GM04503 (cell line): Measurements from ENCODE around the gene ATP1A1.

Source experiments
- DNase-seq: peaks from one replicate; pipeline ENCODE4 v3.0.0-alpha.2; 2012; ENCODE audit warnings: low read depth

Gene ATP1A1

GRCh38 chr1:116372651-116373430 is at the start of gene ATP1A1:
TSS of gene ATP1A1 (plus strand) at chr1:116373244. CDS start at chr1:116373512, 268 bp downstream.
- DNase-seq = no peak

DNA sequence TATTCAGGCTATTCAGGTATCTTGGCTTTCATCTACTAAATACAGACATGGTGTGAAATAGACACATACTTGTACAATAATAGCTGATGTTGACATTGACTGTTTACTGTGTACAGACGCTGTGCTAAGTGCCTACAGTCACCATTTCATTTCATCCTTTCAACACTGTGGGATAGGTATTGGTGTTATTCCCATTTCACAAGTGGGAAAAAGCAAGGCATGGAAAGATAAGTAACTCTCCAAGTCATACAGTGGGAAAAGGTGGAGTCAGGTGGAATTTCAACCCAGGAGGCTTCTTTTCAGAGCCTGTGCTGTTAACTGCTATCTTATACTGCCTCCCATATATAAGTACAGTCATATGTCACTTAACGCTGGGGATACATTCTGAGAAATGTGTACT is 49.6 kb upstream of the ATP1A1 start:
- no peak for DNase-seq

- DNase-seq = no peak
These were observed 48.6 kb upstream of the ATP1A1 start for GRCh38 chr1:116324411-116324810.

DNA sequence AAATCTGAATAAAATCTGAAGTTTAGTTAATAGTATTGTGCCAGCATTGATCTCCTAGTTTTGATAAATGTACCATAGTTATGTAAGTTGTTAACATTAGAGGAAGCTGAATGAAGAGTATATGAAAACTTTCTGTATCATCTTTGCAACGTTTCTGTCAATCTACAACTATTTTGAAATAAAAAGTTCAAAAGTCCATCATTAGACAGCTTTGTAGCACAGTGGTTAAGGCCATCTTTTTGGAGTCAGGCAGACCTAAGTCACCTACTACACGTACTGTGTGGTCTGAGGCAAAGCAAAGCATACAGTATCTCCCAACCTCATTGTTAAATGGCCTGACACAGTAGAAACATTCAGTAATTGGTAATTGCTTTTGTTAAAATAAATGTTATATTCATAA is 47.9 kb upstream of the ATP1A1 start:
- DNase-seq = no peak

- no peak for DNase-seq
These were observed 47.1 kb upstream of the ATP1A1 start for GRCh38 chr1:116325922-116326321.

- no peak for DNase-seq
These were observed 46.6 kb upstream of the ATP1A1 start for GRCh38 chr1:116326486-116326885.

- no peak for DNase-seq
These were observed 44.4 kb upstream of the ATP1A1 start for GRCh38 chr1:116328671-116329070.

DNA sequence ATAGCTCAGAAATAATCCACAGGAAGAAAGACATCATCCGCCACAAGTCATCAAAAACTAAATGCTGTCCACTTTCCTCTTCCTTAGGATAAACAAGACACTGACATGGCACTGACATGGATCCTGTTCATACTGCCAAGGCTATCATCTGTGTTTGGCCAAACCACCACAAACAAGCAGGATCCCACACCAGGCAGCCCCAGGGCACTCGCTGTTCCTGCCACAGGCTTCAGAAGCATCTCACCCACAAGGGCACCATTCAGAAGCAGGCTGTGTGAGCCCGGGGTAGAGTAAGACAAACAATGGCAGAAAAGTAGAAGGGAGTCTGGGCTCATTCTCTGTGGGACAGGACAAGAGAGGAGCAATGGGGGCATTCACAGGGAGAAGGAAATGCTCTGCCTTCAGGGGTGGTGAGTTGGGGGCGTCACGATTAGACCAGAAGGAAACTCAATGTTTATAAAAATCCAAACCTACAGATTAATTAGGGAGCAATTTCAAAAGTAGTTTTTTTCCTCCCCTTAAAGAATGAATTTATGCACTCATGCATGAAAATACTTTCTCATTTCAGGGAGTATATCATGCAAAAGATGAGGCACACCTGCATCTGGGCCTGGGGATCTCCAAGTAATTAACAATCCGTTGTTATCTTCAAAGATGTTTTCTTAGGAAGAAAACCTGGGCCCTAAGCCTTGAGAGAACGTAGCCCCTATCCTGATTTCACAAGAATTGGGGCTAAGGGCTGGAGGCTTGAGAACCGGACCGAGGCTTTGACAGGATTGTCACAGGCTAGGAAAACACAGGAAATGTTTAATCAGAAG is 43.3 kb upstream of the ATP1A1 start:
- DNase-seq = no peak

- no peak for DNase-seq
These were observed 42.7 kb upstream of the ATP1A1 start for GRCh38 chr1:116330342-116330652.

DNA sequence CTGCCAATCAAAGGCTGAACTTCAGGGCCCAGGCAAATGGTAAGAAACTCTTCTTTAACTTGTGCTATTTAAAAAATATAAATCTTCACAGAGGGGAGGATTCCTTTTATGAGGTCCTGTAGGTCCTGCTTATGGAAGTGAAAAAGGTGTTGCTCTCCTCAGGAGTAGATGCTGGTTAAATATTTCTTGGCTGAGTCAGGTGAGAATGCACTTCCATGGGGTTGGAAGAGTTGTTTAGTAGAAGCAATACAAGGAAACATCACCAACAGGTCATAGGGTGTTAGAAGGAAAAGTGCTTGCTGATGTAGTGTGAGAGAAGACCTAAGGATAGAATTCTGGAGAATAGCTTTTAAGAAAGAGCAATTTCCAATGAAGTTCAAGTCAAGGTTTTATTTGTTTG is 42.2 kb upstream of the ATP1A1 start:
- DNase-seq = no peak

GRCh38 chr1:116331523-116331922 is 41.5 kb upstream of the ATP1A1 start:
- DNase-seq = no peak

GRCh38 chr1:116332451-116332850 is 40.6 kb upstream of the ATP1A1 start:
- no peak for DNase-seq

GRCh38 chr1:116333171-116334014 is 39.7 kb upstream of the ATP1A1 start:
- DNase-seq = no peak

- DNase-seq = no peak
These were observed 39.0 kb upstream of the ATP1A1 start for GRCh38 chr1:116334015-116334547.

DNA sequence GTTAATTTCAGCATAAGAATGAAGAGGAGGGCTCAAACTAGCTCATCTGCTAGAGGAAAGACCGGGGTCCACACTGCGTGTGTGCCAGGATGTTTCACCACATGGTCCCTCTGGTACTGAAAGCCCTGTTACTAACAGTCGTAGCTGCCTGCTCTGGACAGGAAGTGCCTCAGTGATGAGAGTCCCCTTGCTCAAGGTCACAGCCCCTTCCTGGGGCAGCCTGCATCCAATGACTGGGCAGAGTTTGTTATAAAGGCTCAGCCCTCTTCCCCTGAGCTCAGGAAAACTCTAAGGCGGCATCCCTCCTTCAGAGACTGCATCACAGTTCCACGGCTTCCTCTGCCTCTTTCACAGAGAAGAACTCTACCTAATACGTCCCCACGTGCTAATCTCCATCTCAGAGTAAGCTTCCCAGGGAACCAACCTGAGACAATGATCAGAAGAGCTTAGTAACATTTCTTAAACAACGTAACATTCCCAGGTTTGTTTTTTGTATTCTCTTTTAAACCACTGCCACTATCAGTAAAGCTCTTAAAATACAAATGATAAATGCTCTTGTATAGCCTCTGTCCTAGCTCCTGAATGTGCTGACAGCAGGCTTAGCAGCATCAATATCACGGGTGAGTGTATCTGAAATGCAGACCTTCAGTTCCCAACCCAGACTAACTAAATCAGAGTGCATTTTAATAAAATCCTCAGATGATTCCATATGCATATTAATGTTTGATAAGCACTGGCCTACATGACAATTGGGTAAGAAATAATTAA is 38.0 kb upstream of the ATP1A1 start:
- no peak for DNase-seq

DNA sequence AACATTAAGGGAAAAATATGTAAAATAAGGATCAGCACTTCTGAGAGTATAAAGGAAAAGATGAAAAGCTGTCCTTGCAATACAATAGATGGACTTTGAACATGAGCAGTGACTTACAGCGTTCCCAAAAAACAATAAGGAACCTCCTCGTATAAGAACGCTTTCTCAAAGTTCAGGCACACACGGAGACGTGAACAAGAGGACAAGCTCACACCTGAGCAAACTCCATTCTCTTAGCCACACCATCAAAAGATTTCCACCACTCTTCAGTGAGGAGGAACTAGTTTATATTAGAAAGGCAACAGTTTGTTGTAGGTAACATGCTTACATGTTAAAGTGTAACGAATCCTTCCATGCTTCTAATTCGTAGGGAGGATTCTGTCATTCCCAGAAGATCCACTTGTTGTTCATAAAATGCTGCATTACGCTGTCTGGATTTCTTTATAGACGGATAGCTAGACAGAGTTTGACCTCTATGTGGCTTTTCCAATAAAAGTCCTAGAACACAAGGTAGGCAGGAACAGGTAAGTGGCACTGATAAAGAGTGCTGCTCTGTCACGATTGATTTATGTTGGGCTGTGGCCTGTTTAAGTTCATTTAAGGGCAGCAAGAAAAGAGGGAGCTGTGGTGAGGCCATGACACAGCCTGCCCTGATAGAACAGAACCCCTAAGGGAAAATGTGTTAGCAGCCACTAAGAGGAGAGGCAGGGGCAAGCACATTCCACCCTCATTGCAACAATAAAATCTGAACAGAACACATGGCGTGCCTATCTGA is 37.0 kb upstream of the ATP1A1 start:
- DNase-seq = no peak

DNA sequence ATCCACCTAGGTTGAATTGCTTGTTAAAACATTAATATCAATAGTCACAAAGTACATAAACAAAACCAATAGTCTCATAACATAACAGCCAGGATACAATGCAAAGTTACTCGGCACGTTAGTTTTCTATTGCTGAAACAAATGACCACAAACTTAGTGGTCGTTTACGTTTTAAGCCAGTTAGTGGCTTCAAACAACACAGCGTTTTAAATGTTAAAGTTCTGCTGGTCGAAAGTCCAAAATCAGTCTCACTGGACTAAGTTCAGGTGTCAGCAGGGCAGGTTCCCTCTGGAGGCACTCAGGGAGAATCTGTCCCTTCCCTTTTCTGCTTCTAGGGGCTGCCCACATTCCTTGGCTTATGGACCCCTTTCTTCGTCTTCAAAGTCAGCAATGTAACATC is 35.6 kb upstream of the ATP1A1 start:
- DNase-seq = no peak

- no peak for DNase-seq
These were observed 34.6 kb upstream of the ATP1A1 start for GRCh38 chr1:116338400-116338799.

DNA sequence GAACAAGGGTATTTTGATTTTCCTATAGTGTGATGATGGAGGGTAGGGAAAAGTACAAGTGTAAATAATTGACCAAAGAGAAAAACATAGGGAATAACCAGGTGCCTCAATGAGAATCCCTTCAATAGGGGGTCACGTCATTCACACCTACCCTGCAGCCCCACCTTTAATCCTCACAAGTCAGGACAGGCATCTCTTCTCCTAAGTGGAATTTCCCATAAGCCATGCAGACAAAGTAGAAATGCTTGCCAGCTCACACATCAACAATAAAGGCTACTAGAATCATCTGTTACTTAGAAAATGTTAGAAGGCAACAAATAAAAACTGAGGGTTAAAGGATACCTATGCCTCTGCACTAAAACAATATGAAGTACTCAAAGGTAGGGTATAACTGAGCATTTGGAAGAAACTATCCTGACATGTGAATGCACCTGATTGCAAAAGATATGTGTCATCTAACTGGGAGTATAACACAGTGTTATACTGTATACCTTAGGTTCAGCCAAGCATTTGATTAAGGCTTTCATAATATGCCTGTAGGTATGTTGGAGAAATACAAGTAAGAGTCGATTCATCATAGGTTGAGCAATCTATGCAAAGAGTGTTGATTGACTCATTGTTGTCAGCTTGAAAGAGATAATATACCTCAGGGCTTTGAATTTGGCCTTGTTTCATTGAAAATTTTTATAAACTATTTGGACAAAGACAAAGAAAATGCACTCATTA is 32.4 kb upstream of the ATP1A1 start:
- DNase-seq = no peak

DNA sequence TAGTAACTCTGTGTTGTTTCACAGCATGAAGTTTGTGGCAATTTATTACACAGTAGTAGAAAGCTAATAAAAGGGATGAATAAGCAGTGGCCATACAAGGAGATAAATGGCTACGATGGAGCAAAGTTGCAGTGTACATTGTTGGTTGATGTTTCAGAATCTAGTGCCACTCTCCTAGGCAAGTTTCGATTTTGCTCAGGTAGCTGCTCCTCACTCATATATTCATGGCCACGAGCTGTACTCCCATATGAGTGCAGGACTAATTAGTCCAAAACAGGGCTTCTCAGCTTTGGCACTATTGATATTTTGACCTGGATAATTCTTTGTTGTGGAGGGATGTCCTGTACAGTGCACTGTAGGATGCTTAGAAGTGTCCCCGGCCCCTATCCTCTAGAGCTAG is 30.0 kb upstream of the ATP1A1 start:
- no peak for DNase-seq
